H1 (cell line): ENCODE measurements around the gene GID8.

ENCODE experiments used
- GTF2F1 ChIP-seq: IDR thresholded peaks from 2 replicates; pipeline ENCODE4 v1.6.1; 2012; ENCODE audit warnings: low read depth, low read length, improper control_type of control experiment, borderline replicate concordance
- JUN ChIP-seq: IDR thresholded peaks from 2 replicates; pipeline ENCODE4 v1.6.1; 2011; ENCODE audit warnings: low read depth, mild to moderate bottlenecking, improper control_type of control experiment, low read length
- KDM1A ChIP-seq: fragments of 200-600, 300-600 bp; sonication (generic); IDR thresholded peaks from 2 replicates; pipeline ENCODE4 v1.7.1; 2016; ENCODE audit warnings: mild to moderate bottlenecking, low read length, borderline replicate concordance
- POLR2A ChIP-seq, 2 experiments: IDR thresholded peaks; 1 replicate in 1 of 2; 2 replicates in 1 of 2; pipeline ENCODE4 v1.6.1; 2011; ENCODE audit warnings: low read depth in 2 of 2, low read length in 2 of 2, mild to moderate bottlenecking in 2 of 2; ENCODE audit errors: control extremely low read depth in 1 of 2
- RBBP5 ChIP-seq: IDR thresholded peaks from 2 replicates; pipeline ENCODE4 v1.7.1; 2012; ENCODE audit warnings: low read depth, mild to moderate bottlenecking, inconsistent platforms, low read length, moderate library complexity, borderline replicate concordance
- SP1 ChIP-seq: IDR thresholded peaks from 2 replicates; pipeline ENCODE4 v1.6.1; 2011; ENCODE audit warnings: low read depth, low read length
- SP2 ChIP-seq: IDR thresholded peaks from 2 replicates; pipeline ENCODE4 v1.6.1; 2012; ENCODE audit warnings: mild to moderate bottlenecking, low read length, inconsistent platforms
- USF2 ChIP-seq: IDR thresholded peaks from 2 replicates; pipeline ENCODE4 v1.6.1; 2011; ENCODE audit warnings: low read length, improper control_type of control experiment
- TF ChIP-seq, protein P1 (sequence below), 3 experiments: IDR thresholded peaks; 1 replicate in 2 of 3; 2 replicates in 1 of 3; pipeline versions ENCODE4 v1.5.1 to v1.6.1; 2011; ENCODE audit warnings: low read length in 3 of 3, mild to moderate bottlenecking in 3 of 3, inconsistent platforms in 2 of 3, low read depth in 1 of 3, moderate library complexity in 1 of 3; ENCODE audit not compliant: insufficient read depth in 1 of 3; ENCODE audit errors: control extremely low read depth in 1 of 3

- TF ChIP-seq, protein P1, sequence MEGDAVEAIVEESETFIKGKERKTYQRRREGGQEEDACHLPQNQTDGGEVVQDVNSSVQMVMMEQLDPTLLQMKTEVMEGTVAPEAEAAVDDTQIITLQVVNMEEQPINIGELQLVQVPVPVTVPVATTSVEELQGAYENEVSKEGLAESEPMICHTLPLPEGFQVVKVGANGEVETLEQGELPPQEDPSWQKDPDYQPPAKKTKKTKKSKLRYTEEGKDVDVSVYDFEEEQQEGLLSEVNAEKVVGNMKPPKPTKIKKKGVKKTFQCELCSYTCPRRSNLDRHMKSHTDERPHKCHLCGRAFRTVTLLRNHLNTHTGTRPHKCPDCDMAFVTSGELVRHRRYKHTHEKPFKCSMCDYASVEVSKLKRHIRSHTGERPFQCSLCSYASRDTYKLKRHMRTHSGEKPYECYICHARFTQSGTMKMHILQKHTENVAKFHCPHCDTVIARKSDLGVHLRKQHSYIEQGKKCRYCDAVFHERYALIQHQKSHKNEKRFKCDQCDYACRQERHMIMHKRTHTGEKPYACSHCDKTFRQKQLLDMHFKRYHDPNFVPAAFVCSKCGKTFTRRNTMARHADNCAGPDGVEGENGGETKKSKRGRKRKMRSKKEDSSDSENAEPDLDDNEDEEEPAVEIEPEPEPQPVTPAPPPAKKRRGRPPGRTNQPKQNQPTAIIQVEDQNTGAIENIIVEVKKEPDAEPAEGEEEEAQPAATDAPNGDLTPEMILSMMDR (IDR thresholded peaks at IDR 0.05; ENCODE audit: control extremely low read depth in 1 of 3, insufficient read depth in 1 of 3, low read depth in 1 of 3, low read length in 3 of 3): no peak
- no peak for TF ChIP-seq SP2
- TF ChIP-seq USF2: no peak
- TF ChIP-seq KDM1A: no peak
- TF ChIP-seq RBBP5: no peak
- TF ChIP-seq JUN: no peak
- no peak for TF ChIP-seq POLR2A (IDR thresholded peaks at IDR 0.05; ENCODE audit: control extremely low read depth in 1 of 2, low read depth in 2 of 2, low read length in 2 of 2)
- TF ChIP-seq GTF2F1: no peak
- no peak for TF ChIP-seq SP1
These were observed 11.3 kb downstream of the GID8 start for GRCh38 chr20:62949153-62949821.
